Lower leg skin (tissue), 3 donors: Measurements from ENCODE around the gene TANGO6.
"Not testable (repeated sequence)": the region's sequence is repeated elsewhere in the genome, so short reads cannot be mapped to it uniquely, and the experiment has no call there.

Experiments used
- CTCF ChIP-seq, 3 donors: fragments of 450-650 bp; IDR thresholded peaks; one replicate each; pipeline ENCODE4 v1.5.1; 2016; ENCODE audit warnings: antibody characterized with exemption in 3 of 3, mild to moderate bottlenecking in 3 of 3, moderate library complexity in 2 of 3
- POLR2A ChIP-seq, 2 donors: fragments of 450-650 bp; IDR thresholded peaks; one replicate each; pipeline ENCODE4 v1.6.1; 2016 to 2017; ENCODE audit warnings: antibody characterized with exemption in 2 of 2, mild to moderate bottlenecking in 1 of 2, moderate library complexity in 1 of 2

- TF ChIP-seq CTCF, POLR2A (IDR thresholded peaks at IDR 0.05): not testable (repeated sequence)
Observed at GRCh38 chr16:69124406-69124805, 281.1 kb downstream of the TANGO6 start.
